ENCODE measurements around the gene PPP3CA.

PPP3CA gene

DNA sequence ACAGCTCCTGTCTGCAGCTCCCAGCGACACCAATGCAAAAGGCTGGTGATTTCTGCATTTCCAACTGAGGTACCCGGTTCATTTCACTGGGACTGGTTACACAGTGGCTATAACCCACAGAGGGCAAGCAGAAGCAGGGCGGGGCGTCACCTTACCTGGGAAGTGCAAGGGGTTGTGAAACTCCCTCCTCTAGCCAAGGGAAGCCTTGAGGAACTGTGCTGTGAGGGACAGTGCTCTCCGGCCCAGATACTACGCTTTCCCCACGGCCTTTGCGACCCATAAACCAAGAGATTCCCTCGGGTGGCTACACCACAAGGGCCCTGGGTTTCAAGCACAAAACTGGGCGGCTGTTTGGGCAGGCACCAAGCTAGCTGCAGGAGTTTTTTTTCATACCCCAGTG, 218.9 kb downstream of the PPP3CA start:
- TF ChIP-seq, protein P1, sequence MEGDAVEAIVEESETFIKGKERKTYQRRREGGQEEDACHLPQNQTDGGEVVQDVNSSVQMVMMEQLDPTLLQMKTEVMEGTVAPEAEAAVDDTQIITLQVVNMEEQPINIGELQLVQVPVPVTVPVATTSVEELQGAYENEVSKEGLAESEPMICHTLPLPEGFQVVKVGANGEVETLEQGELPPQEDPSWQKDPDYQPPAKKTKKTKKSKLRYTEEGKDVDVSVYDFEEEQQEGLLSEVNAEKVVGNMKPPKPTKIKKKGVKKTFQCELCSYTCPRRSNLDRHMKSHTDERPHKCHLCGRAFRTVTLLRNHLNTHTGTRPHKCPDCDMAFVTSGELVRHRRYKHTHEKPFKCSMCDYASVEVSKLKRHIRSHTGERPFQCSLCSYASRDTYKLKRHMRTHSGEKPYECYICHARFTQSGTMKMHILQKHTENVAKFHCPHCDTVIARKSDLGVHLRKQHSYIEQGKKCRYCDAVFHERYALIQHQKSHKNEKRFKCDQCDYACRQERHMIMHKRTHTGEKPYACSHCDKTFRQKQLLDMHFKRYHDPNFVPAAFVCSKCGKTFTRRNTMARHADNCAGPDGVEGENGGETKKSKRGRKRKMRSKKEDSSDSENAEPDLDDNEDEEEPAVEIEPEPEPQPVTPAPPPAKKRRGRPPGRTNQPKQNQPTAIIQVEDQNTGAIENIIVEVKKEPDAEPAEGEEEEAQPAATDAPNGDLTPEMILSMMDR (IDR thresholded peaks at IDR 0.05; ENCODE audit: extremely low read depth, missing control alignments) = no peak
- no peak for DNase-seq (ENCODE audit: low spot score)

DNA sequence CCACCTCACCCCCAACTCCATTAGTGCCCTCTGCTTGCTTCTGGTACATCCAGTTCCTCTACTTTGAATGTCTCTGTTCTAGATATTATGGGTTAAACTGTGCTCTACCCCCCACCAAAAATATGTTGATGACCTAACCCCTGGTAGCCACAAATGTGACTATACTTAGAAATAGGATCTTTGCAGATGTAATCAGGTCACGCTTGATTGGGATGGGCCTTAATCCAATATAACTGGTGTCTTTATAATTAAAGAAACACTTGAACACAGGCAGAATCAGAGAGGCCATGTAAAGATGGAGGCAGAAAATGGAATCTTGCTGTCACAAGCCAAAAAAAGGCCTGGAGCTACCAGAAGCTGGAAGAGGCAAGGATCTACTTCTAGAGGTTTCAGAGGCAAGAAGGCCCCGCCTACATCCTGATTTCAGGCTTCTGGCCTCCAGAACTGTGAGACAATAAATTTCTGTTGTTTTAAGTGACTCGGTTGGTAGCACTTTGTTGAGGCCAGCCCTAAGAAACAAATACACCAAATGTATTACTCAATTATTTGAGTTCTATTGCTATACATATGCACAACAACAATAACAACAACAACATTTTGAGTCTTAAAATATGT, 220.0 kb downstream of the PPP3CA start:
- TF ChIP-seq, protein P1 (IDR thresholded peaks at IDR 0.05; ENCODE audit: extremely low read depth, missing control alignments) = no peak
- no peak for DNase-seq (ENCODE audit: low spot score)

DNA sequence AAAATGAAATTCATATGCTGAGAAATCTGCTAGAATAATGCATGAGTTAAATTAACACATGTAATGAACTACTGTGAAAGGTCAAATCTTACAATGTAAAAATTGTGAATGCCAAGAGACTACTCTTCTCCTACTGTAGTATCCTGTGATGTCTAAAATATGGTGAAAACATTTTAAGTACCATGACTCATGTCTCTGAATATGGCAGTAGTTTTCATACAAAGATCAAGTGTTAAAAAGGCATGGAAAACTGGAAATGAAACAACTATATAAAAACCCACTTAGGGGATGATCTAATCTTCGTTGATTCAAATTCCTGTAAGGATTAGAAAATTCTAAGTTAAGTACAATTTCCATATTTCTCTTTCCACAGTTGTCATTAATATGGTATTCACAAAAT, 221.3 kb downstream of the PPP3CA start:
- TF ChIP-seq, protein P1 (IDR thresholded peaks at IDR 0.05; ENCODE audit: extremely low read depth, missing control alignments) = no peak
- no peak for DNase-seq (ENCODE audit: low spot score)

DNA sequence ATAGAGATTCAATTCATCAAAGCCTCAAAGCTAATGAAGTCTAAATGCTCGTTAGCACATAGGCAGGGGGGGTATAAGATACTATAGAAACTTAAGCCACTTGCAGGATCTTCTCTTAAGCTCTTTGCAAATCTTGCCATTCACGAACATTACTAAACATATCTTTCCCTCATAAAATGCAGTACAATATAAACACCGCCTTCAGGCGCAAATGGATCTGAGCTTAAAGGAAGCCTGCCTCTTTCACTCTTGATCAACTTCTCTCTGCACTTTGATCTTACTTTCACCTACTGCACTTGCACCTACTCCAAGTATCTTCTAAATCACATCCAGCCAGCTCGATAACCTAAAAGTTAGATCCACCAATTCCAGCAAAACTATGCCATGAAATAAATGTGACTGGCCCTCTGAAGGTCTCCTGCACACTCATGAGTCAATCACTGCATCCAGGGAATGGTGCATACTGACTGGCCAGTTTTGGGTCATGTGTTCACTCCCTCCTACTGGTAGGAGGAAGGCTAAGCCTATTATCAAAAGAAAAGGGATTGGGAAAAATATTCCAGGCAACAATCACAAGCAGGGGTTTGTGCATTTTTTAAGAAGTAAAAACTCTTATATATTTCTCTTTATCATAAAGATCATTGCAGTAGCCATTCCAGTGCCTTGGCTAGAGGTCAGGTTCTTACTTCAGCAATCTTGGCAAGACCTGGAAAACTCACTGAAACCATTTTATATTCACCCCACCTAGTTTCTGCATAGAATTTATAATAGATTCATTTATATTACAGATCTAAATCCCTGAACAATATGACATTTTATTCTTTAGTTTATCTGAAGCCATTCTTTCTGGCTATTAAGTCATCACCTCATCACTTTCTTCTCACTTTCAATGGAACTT, 222.0 kb downstream of the PPP3CA start:
- no peak for DNase-seq (ENCODE audit: low spot score)
- TF ChIP-seq, protein P1 (IDR thresholded peaks at IDR 0.05; ENCODE audit: extremely low read depth, missing control alignments) = no peak

DNA sequence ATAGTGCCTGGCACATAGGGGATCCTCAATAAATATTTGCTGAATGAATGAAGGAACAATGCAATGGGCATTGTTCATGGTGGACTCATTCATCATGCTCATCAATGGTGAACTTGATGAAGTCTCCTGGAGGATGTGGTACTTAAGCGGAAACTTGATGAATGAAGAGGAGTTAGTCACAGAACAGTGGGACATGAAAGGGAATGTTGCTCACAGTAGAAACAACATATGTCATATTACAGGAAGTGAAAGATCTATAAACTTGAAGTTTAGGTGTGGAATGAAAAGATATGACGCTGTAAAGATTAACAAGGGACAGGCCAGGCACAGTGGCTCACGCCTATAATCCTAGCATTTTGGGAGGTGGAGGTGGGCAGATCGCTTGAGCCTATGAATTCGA, 224.1 kb downstream of the PPP3CA start:
- TF ChIP-seq, protein P1 (IDR thresholded peaks at IDR 0.05; ENCODE audit: extremely low read depth, missing control alignments) = no peak
- DNase-seq (ENCODE audit: low spot score) = no peak

DNA sequence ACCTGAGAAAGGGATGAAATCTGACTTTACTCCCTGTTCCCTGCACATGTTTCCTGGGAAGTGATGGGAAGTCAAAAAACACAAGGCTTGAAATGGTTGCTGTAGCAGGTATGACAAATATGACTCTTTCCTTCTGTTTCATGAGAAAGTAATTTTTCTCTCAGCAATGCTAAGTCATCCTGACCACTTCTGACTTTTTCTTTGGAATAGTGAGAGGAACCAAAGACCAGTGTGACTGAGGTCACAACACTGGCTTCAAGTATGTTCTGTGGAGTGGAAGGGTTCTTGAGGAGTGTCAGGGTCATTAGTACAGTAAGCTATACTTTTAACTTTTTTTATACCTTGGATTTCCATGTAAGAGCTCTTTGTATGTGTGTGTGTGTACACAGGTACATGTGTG, 225.3 kb downstream of the PPP3CA start:
- DNase-seq (ENCODE audit: low spot score) = no peak
- TF ChIP-seq, protein P1 (IDR thresholded peaks at IDR 0.05; ENCODE audit: extremely low read depth, missing control alignments) = no peak

DNA sequence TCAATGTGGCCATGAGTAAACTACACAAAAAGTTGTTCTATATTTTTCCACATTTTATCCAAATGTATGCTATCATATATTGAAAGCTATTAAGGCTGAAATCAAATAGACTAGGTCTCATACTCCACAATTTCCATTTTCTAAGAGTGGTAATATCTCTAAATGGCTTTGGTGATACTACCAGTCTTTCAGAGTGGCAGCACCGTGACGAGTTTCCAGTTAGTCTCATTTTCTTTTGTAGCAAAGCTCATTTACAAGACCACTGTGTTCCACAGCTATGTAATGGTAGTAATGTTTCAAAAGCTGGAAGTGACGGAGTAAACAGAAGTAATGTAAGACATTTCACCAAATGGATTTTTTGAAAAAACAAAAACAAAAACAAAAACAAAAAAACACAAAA, 228.2 kb downstream of the PPP3CA start:
- TF ChIP-seq, protein P1 (IDR thresholded peaks at IDR 0.05; ENCODE audit: extremely low read depth, missing control alignments) = no peak
- DNase-seq (ENCODE audit: low spot score) = no peak

Measured in GM20000 (cell line).